ENCODE measurements around the gene GOLGA2.
A peak's percentile ranks its signal among the peaks of the same experiment; 100 is the strongest.

GOLGA2 gene

DNA sequence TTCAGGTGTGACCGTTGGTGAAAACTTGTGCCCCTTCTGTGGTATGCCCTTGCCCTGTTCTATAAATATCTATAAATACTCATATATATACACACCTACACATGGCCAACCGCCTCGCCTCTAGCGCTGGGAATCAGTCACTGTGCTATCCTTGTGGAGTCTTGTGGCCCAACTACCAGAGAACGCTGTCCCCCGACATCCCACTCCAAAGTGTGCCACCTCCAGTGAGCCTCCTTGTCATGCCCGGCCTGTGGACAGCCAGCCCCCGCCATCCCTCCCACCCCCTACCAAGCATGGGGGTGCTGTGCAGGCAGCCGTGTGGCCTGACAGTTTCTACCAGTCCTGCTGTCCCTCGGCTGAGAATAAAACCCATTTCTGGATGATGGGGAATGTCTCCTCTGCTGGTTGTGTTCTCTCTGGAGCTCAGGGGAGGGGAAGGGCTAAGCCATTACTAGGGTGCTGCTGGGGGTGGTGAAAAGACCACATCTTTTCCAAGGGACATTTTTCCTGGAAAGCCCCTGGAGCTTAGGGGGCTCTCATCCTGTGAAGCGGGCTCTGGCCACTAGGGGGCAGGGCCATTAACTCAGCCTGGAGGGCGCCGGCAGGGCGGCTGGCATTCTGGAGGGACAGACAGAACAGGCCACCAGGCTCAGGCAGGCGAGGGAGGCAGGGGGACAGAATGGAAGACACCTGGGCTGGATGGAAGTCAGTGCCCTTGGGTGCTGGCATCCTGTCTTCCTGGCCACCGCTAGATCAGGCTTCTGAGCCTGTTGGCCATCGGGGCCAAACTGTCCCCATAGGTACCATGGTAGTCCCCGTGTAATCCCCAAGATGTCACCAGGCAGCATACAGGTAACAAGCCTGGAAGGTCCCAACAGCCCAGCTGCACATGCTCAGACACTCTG, 20.7 kb downstream of the GOLGA2 start:
- WGBS, 2 experiments (ENCODE audit: insufficient coverage in 2 of 2) = 55 to 58% methylated on average over 15 of the region's 18 CpGs
- Histone ChIP-seq H3K36me3 (ENCODE audit: control insufficient read depth, insufficient read depth, low read length) (peaks cover 55% of the 10 kb centered on the region), H3K27ac (ENCODE audit: low read depth, low read length, severe bottlenecking) (peak overlapping the region; percentile 10), H3K4me1 (ENCODE audit: control insufficient read depth, insufficient read depth, low read length, poor library complexity, severe bottlenecking) (peaks cover 15% of the 10 kb centered on the region), H3K4me3 (ENCODE audit: extremely low read depth, insufficient read depth, low read length, poor library complexity, severe bottlenecking) (no peak overlapping the region), H3K9me3 (ENCODE audit: control insufficient read depth, low read length) (no peaks in the 10 kb centered on the region)

DNA sequence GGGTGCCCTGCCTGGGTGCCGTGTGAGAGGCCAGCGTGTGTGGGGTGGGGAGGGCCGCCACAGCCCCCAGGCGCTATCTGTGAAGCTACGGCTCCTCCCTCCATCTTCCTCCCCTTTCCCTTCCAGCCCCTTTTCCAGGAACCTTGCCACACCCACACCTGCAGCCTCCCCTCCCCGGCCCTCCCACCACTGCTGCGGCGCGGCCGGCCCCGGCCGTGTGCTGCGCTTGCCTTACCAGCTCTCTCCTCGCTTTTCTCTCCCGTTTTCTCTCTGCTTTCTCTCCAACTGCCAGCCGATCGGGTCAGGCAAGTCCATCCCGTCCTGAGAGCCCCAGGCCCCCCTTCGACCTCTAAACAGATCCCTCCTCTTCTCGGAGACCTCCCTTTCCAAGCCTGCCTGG, 21.4 kb downstream of the GOLGA2 start:
- H3K27ac ChIP-seq (ENCODE audit: low read depth, low read length, severe bottlenecking) = no peak overlapping the region
- peaks cover 15% of the 10 kb centered on the region for H3K4me1 ChIP-seq (ENCODE audit: control insufficient read depth, insufficient read depth, low read length, poor library complexity, severe bottlenecking)
- no peaks in the 10 kb centered on the region for H3K9me3 ChIP-seq (ENCODE audit: control insufficient read depth, low read length)
- H3K36me3 ChIP-seq (ENCODE audit: control insufficient read depth, insufficient read depth, low read length) = peaks cover 54% of the 10 kb centered on the region
- WGBS, 2 experiments (ENCODE audit: insufficient coverage in 2 of 2) = 97 to 98% methylated on average over 7 to 16 of the region's 20 CpGs
- H3K4me3 ChIP-seq (ENCODE audit: extremely low read depth, insufficient read depth, low read length, poor library complexity, severe bottlenecking) = no peak overlapping the region

DNA sequence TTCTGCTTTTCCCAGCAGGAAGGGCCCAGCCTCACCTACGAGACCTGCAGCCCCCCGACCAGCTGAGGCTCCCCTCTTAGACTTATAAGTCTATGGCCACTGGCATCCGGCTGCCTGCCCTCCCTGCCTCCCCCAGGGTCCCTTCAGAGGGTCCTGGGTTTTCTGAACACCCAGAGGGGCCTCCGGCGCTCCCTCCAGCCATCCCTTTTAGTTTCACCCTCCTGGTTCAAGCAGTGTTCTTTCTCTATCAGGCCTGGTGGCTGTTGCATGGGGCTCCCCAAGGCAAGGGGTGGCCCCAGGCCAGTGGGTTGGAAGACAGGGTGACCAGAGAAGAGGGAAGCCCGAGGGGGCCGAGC, 21.8 kb downstream of the GOLGA2 start:
- peaks cover 15% of the 10 kb centered on the region for H3K4me1 ChIP-seq (ENCODE audit: control insufficient read depth, insufficient read depth, low read length, poor library complexity, severe bottlenecking)
- H3K36me3 ChIP-seq (ENCODE audit: control insufficient read depth, insufficient read depth, low read length) = peaks cover 50% of the 10 kb centered on the region
- WGBS, 2 experiments (ENCODE audit: insufficient coverage in 2 of 2) = 89 to 98% methylated on average over 5 of the region's 7 CpGs
- H3K27ac ChIP-seq (ENCODE audit: low read depth, low read length, severe bottlenecking) = no peak overlapping the region
- no peaks in the 10 kb centered on the region for H3K9me3 ChIP-seq (ENCODE audit: control insufficient read depth, low read length)
- H3K4me3 ChIP-seq (ENCODE audit: extremely low read depth, insufficient read depth, low read length, poor library complexity, severe bottlenecking) = no peak overlapping the region

DNA sequence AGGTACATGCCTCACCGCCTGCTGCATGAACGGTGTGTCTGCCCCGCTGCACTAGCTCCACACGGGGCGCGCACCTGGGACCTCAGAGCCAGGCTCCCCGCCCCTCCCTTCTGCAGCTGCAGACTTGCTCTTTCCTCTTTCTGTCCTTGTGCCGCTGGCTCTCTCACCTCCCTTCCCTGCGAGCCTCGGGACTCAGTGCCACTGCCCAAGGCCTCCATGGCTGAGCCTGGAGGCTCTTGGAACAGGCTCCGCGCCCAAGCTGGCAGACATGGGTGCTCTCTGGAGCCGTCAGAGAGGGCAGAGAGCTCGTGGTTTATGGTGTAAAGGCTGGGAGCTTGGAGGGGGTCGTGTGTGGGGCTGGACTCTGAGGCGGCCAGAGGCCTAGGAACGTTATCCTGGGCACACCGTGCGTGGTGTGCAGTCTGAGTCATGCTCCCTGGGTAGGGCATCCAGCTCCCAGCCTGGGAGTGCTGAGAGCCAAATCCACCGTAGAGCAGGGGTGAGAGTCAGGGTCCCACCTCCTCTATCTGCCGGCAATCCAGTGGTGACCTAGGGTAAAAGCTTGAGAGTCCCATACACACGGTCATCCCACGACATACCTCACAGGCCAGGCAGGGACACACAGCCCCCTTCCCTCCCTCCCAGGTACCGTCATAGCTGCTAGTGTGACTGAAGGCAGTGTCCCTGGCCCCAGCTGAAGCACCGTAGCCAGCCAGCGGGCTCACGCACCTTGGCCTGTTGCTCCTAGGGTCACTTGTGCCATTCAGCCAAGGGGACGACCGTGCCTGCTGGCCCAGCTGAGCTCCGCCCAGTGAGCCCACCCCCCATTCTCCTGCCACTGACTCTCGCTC, 22.4 kb downstream of the GOLGA2 start:
- WGBS, 2 experiments (ENCODE audit: insufficient coverage in 2 of 2) = 94 to 95% methylated on average over 26 to 27 of the region's 31 CpGs

DNA sequence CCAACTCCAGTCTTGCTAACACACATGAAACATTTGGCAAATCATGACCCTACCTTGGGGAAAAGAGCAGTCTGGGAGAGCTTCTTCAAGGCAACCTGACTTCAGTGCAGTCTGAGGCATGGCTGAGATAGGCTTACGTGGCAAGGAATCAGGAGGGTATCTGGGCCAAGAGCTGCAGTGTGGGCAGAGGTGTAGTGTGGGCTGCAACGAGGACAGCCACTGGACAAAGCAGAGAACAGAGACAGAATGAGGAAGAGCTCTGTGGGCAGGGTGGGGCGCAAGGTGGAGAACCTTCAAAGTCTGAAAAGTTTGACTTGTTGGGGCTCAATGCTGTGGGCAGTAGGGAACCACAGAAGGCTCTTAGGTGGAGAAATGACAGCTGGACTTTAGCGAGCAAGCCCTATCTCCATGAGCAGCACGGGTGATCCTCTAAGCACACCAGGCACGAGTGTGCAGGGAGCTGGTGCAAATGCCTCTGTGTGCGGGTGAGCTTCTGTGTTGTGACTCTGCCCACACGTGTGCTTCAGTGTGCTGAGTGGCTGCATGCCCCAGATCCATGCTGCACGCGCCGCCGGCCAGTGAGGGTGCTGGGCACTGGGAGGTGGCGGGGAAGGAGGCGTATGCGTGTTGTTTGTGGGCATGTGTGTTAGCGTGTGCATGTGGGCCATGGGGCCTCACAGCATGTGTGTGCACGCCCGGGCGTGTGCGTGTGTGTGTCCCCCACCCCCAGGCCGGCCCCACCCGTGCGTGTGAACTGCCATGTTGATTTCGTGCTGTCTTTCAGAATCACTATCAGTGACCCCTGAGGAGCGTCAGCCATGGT, 23.3 kb downstream of the GOLGA2 start:
- WGBS, 2 experiments (ENCODE audit: insufficient coverage in 2 of 2) = 96 to 97% methylated on average over 25 of the region's 25 CpGs
- peaks cover 37% of the 10 kb centered on the region for H3K36me3 ChIP-seq (ENCODE audit: control insufficient read depth, insufficient read depth, low read length)
- peaks cover 15% of the 10 kb centered on the region for H3K4me1 ChIP-seq (ENCODE audit: control insufficient read depth, insufficient read depth, low read length, poor library complexity, severe bottlenecking)
- no peaks in the 10 kb centered on the region for H3K9me3 ChIP-seq (ENCODE audit: control insufficient read depth, low read length)
- H3K27ac ChIP-seq (ENCODE audit: low read depth, low read length, severe bottlenecking) = no peak overlapping the region
- no peak overlapping the region for H3K4me3 ChIP-seq (ENCODE audit: extremely low read depth, insufficient read depth, low read length, poor library complexity, severe bottlenecking)

More for the DNA sequence above, 22.4 kb downstream of the GOLGA2 start:
- Histone ChIP-seq H3K36me3 (ENCODE audit: control insufficient read depth, insufficient read depth, low read length) (peaks cover 44% of the 10 kb centered on the region), H3K27ac (ENCODE audit: low read depth, low read length, severe bottlenecking) (no peak overlapping the region), H3K9me3 (ENCODE audit: control insufficient read depth, low read length) (no peaks in the 10 kb centered on the region), H3K4me3 (ENCODE audit: extremely low read depth, insufficient read depth, low read length, poor library complexity, severe bottlenecking) (no peak overlapping the region), H3K4me1 (ENCODE audit: control insufficient read depth, insufficient read depth, low read length, poor library complexity, severe bottlenecking) (peaks cover 15% of the 10 kb centered on the region)

DNA sequence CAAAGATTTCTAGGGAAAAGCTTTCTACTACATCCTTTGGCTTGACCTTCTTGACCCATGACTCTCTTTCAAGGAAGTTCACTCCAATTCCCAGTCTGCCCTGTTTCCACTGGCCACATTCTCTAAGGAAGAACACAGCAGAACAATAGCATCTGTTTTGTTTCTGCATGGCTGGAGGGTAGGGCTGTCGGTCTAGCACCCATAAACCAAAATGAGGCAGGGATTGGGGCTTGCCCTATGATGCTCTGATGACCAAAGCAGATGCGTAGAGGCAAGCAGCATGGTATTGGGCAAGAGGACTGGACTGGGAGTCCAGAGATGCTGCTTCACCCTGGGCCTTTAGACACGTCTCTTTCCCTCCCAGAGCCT, 24.1 kb downstream of the GOLGA2 start:
- Histone ChIP-seq H3K36me3 (ENCODE audit: control insufficient read depth, insufficient read depth, low read length) (peaks cover 30% of the 10 kb centered on the region), H3K27ac (ENCODE audit: low read depth, low read length, severe bottlenecking) (peak overlapping the region; percentile 41), H3K4me1 (ENCODE audit: control insufficient read depth, insufficient read depth, low read length, poor library complexity, severe bottlenecking) (peaks cover 16% of the 10 kb centered on the region), H3K4me3 (ENCODE audit: extremely low read depth, insufficient read depth, low read length, poor library complexity, severe bottlenecking) (no peak overlapping the region), H3K9me3 (ENCODE audit: control insufficient read depth, low read length) (no peaks in the 10 kb centered on the region)
- 86 to 95% methylated on average over 1 to 2 of the region's 3 CpGs for WGBS, 2 experiments (ENCODE audit: insufficient coverage in 2 of 2)

DNA sequence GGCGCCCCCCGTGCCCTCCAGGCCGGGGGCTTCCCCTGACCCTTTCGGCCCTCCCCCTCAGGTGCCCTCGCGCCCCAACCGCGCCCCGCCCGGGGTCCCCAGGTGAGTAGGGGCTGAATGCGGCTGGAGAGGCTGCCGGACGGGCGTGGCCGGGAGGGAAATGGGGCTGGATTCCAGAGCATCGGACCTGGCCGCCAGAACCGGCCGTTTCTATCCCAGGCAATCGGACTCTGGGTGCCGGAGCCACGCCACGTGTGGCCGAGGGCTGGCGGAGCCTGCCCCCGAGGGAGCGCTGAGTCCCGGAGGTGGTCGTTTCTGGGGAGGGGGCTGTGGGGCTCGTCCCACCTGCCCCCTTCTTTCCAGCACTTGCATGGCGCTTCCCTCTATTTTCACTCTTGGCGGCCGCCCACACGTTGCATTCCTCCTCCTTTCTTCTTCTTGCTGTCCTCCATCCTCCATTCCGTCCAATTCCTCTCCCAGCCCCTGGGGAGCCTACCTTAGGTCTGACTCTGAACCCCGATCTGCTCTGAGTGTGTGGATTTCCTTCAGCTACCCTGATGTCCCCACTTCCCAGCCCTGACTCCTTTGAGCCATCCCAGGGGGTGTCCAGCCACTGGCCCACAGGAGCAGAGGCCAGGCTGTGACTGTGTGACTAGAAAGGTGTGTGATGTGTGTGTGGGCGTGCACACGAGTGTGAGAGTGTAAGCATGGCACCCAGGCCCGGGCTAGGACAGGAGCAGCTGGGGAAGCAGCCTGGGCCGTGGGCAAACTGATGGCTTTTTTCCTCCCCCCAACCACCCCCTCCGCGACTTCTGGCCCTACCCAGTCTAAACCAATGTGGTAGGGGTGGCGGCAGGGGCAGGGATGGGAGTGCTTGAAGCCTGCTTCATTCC, 24.7 kb downstream of the GOLGA2 start:
- Histone ChIP-seq H3K27ac (ENCODE audit: low read depth, low read length, severe bottlenecking) (peak overlapping the region; percentile 41), H3K4me1 (ENCODE audit: control insufficient read depth, insufficient read depth, low read length, poor library complexity, severe bottlenecking) (peaks cover 22% of the 10 kb centered on the region), H3K4me3 (ENCODE audit: extremely low read depth, insufficient read depth, low read length, poor library complexity, severe bottlenecking) (no peak overlapping the region), H3K36me3 (ENCODE audit: control insufficient read depth, insufficient read depth, low read length) (peaks cover 25% of the 10 kb centered on the region), H3K9me3 (ENCODE audit: control insufficient read depth, low read length) (no peaks in the 10 kb centered on the region)
- WGBS, 2 experiments (ENCODE audit: insufficient coverage in 2 of 2) = 89 to 90% methylated on average over 29 to 32 of the region's 43 CpGs

DNA sequence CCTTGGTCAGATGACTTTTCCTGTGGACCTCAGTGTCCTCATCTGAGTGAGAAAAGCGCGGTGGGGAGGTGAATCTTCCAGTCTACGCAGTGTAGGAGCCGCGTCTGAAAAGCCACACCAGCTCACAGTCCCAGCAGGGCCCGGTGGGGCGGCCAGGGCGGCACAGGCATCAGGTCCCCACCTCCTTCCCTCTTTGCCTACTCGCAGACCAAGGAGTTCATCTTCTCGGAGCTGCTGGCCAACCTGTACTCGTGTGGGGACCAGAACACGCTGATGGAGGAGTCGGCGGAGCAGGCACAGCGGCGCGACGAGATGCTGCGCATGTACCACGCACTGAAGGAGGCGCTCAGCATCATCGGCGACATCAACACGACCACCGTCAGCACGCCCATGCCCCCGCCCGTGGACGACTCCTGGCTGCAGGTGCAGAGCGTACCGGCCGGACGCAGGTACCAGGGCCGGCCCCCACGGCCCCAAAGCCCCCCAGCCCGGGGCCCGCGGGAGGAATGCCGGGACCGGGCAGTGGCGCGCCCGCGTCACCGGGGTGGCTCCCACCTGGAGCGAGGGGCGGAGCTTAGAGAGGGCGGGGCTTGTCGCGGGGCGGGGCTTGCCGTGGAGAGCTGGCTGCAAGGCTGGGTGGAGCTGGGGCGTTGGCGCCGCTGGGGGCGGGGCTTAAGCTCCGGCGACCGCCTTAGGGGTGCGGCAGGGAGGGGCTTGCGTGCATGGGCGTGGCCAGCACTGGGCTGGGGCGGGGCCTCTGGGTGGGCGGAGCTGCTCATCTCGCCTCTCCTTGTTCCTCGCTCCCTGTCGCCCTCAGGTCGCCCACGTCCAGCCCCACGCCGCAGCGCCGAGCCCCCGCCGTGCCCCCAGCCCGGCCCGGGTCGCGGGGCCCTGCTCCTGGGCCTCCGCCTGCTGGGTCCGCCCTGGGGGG, 25.6 kb downstream of the GOLGA2 start:
- Histone ChIP-seq H3K36me3 (ENCODE audit: control insufficient read depth, insufficient read depth, low read length) (peaks cover 17% of the 10 kb centered on the region), H3K4me1 (ENCODE audit: control insufficient read depth, insufficient read depth, low read length, poor library complexity, severe bottlenecking) (peaks cover 28% of the 10 kb centered on the region), H3K9me3 (ENCODE audit: control insufficient read depth, low read length) (no peaks in the 10 kb centered on the region), H3K4me3 (ENCODE audit: extremely low read depth, insufficient read depth, low read length, poor library complexity, severe bottlenecking) (no peak overlapping the region), H3K27ac (ENCODE audit: low read depth, low read length, severe bottlenecking) (no peak overlapping the region)
- WGBS, 2 experiments (ENCODE audit: insufficient coverage in 2 of 2) = 85 to 88% methylated on average over 42 to 80 of the region's 81 CpGs

DNA sequence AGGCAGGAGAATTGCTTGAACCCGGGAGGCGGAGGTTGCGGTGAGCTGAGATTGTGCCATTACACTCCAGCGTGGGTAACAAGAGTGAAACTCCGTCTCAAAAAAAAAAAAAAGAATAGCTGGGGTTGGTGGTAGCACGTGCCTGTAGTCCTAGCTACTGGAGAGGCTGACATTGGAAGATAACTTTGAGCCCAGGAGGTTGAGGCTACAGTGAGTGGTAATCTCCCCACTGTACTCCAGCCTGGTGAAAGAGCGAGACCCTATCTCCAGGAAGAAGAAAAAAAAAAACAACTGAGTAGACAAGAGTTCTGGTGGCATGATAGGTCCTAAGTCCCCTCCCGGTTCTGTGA, 26.3 kb downstream of the GOLGA2 start:
- Histone ChIP-seq H3K4me1 (ENCODE audit: control insufficient read depth, insufficient read depth, low read length, poor library complexity, severe bottlenecking) (peaks cover 30% of the 10 kb centered on the region), H3K36me3 (ENCODE audit: control insufficient read depth, insufficient read depth, low read length) (peaks cover 11% of the 10 kb centered on the region), H3K9me3 (ENCODE audit: control insufficient read depth, low read length) (no peaks in the 10 kb centered on the region), H3K27ac (ENCODE audit: low read depth, low read length, severe bottlenecking) (no peak overlapping the region), H3K4me3 (ENCODE audit: extremely low read depth, insufficient read depth, low read length, poor library complexity, severe bottlenecking) (no peak overlapping the region)
- WGBS, 2 experiments (ENCODE audit: insufficient coverage in 2 of 2) = 94 to 97% methylated on average over 6 of the region's 8 CpGs
